Amygdala (tissue), 56 donors: ENCODE measurements around the gene STYX.

Experiments
- DNase-seq, 56 donors: peaks; one replicate each; lab custom pipeline; 2025; lab: John Stamatoyannopoulos, UW

Gene STYX

GRCh38 chr14:52783206-52783605 lies 53.2 kb downstream of the STYX start:
- no peak for DNase-seq

- DNase-seq, result no peak
These were observed 56.9 kb downstream of the STYX start for GRCh38 chr14:52786887-52787286.

GRCh38 chr14:52789118-52789517 lies 59.2 kb downstream of the STYX start:
- DNase-seq, result no peak

GRCh38 chr14:52790011-52790755 lies 60.2 kb downstream of the STYX start:
- DNase-seq, result no peak

- DNase-seq, result peak in 5 of 56 donors; percentile 11 to 52 (median 31)
These were observed 60.8 kb downstream of the STYX start for GRCh38 chr14:52790756-52791222.

GRCh38 chr14:52791223-52792096 lies 61.5 kb downstream of the STYX start, which contains the start of gene GNPNAT1:
Gene GNPNAT1 (minus strand): TSS chr14:52791607. CDS start chr14:52784650, 6,957 bp downstream.
- DNase-seq, result peak in 55 of 56 donors; percentile 35 to 95 (median 72)

- DNase-seq, result no peak
These were observed 62.1 kb downstream of the STYX start for GRCh38 chr14:52792097-52792415.

GRCh38 chr14:52793061-52793460 lies 63.1 kb downstream of the STYX start:
- DNase-seq, result no peak

- no peak for DNase-seq
These were observed 67.7 kb downstream of the STYX start for GRCh38 chr14:52797653-52798052.

GRCh38 chr14:52798826-52799225 lies 68.9 kb downstream of the STYX start:
- no peak for DNase-seq

- DNase-seq, result no peak
These were observed 71.2 kb downstream of the STYX start for GRCh38 chr14:52801014-52801712.

- DNase-seq, result no peak
These were observed 72.6 kb downstream of the STYX start for GRCh38 chr14:52802597-52802996.

GRCh38 chr14:52806115-52806514 lies 76.1 kb downstream of the STYX start:
- no peak for DNase-seq

- DNase-seq, result no peak
These were observed 78.1 kb downstream of the STYX start for GRCh38 chr14:52808101-52808500.

GRCh38 chr14:52821805-52822250 lies 91.9 kb downstream of the STYX start:
- no peak for DNase-seq

- no peak for DNase-seq
These were observed 94.5 kb downstream of the STYX start for GRCh38 chr14:52824462-52824861.
